Stimulated activated CD4-positive, alpha-beta T cell treated with anti-CD3 and anti-CD28 coated beads, Interleukin-4, amount 100 ng/mL, for 48 hours (primary cell): ENCODE measurements around the gene GPR89B.
"Not testable (repeated sequence)": the region's sequence is repeated elsewhere in the genome, so short reads cannot be mapped to it uniquely, and the experiment has no call there.

Experiments used
- DNase-seq, 2 donors: peaks; one replicate each; pipeline ENCODE4 v3.0.0-alpha.2; 2020; ENCODE audit warnings: low read depth in 2 of 2

GPR89B gene

DNA sequence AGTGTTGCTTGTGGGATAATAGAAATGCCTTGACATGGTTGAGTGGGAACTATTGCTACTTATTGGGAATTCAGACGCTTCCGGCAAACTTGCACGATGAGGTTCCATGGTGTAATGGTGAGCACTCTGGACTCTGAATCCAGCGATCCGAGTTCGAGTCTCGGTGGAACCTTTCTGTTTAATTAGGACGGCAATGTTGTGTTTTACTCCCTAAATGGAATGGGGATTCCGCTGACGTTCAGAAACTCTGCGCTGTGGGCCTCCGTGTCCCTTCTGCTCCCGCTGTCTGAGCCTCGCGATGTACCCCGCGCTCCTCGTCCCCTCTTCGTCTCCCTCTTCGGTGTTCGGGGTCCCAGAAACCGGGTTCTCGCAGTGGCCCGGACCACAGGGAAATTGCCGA is 104.5 kb downstream of the GPR89B start:
- DNase-seq, result not testable (repeated sequence)

DNA sequence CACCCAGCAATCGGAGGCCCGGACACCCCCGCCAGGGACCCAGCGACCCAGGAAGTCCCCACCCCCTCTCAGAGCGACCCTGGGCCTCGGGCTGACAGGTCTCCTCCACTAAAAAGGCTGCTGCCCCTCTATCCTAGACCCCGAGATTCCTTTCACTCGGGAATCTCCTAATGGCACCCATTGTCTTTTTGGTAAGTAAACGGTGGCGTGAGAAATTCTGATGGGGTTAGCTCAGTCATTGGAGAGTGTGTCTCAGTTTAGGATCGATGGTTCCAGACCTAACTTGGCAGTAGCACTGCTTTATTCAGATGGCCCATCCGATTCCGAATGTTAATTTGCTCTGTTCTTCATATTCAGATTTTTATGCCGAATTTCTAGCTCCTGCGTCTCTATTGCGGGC is 104.9 kb downstream of the GPR89B start:
- not testable (repeated sequence) for DNase-seq

DNA sequence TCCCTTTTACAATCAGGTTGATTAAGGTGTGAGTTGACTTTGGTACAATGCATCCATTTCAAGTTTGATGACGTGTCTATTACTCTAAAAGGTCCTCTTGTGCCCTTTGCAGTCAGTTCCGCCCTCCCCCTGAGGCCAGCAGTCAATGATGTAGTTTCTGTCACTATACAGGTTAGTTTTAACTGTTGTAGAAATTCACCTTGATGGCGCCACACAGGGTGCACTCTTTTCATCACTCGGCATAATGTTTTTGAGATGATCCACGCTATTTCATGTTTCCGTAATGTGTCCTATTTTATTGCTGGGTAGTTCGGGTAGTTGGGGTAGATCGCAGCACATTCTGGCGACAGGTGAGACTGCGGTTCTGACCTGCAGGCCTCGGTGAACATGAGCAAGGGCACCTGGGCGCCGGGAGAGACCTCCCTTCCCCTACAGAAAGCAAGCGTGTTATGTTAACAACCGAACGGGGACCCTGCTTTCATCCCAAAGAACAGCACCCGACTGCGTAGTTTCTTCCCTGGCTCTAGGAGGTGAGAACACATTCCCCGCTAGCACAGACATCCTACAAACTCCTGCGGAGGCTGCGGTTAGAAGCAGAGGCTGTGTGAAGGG is 109.7 kb downstream of the GPR89B start:
- DNase-seq, result not testable (repeated sequence)

DNA sequence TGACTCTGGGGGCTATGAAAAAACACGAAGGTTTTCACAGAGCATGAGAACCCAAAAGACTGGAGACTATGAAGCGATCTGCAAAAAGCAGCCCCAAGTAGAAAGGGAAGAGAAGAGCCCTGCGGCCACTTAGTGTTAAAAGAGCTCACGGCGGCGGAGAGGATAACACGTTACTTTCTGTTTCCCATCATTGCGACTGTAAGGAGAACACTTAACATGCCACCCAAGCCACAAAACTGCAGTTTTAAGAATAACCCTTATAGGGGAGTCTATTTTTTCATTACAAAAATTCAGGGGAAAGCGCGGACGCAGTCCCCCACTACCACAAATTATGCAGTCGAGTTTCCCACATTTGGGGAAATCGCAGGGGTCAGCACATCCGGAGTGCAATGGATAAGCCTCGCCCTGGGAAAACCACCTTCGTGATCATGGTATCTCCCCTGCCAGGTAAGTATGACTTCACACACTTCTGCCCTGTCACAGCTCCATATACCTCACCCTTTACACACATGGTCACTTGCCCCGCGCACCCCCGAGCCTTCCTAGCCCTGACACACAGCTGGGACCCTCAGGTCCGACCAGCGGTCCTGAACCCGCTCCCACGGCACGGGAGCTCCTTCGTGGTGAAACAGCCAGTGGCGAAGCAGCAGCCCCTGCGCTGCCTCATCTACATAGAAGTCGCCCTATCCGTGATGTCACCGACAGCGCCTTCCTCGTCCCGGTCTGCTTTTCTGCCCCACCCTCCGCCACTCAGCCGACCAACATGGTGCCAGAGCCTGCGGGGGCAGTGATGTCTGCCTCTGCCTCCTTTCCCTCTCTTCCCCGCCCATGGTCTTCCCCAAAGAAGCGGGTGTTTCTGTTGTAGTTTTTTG is 110.5 kb downstream of the GPR89B start:
- DNase-seq, result peak in 1 of 2 donors; percentile 58
